GM18858 (cell line): ENCODE results near the gene COG5.

Source experiments
- ATAC-seq: cut with Tn5 transposase; IDR thresholded peaks from one replicate; pipeline ENCODE4 v1.9.1; 2021; ENCODE audit not compliant: unreplicated experiment

Gene COG5

DNA sequence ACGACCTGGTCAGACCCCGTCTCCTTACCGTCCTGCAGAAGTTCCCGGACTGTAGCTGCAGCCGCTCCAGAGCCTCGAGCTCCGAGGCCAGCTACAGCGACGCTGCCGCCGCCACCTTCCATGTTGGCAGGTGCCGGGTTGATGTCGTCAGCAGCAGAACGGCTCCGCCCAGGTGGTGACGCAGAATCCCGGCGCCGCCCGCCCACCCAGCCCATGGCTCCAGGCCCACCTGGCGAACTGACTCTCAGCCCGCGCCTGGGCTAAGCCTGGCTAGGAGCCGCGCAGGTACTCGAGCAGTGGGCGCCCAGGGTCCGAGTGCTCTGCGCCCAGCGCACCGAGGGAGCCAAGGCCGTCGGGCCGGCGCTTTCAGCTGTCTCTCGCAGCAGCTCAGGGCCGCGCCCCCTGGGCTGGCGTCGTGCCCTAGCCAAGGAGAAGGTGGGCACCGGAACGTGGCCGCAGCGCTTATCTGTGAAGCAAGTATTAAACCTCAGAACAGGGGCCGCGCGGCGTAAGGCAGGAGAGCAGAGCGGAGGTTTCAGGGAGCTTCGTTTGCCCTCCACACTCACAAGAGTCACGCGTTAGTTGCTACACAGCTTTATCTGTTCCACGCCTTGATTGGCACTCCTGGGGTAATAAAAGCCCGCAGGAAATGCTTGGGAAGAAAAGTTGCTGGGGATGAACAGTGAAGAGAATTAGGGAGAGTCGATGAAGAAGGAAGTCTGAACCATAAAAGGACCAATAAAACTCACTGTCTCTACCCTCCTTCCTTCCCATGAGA, at the start of gene COG5, which contains the start of gene DUS4L:
COG5 (minus strand) TSS at position 146 of the 778 bp plus-strand sequence; CDS start at position 122, 24 bp downstream.
DUS4L (plus strand) TSS at position 197 of the 778 bp plus-strand sequence. CDS start 3,100 bp downstream, outside the sequence.
- ATAC-seq: peak; percentile 90

GRCh38 chr7:107613439-107613838, 49.7 kb upstream of the COG5 start:
- no peak for ATAC-seq

DNA sequence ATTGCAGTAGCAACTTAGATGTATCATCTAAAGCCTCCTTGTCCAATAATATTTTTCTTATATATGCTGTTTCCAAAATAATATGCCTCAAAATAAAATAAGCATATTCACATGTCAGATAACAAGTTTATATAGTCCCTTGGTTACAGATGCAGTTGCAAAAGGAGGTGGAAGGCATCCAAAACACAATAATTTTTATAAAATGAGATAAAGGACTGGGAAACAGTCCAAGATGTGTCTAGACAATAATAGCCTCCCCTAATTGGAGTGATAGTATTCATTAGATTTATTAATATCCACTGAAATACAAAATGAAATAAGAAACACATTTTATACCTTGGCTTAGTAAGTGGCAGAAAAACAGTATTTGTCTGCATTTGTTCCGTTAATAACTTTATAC, 46.6 kb upstream of the COG5 start:
- ATAC-seq: no peak

DNA sequence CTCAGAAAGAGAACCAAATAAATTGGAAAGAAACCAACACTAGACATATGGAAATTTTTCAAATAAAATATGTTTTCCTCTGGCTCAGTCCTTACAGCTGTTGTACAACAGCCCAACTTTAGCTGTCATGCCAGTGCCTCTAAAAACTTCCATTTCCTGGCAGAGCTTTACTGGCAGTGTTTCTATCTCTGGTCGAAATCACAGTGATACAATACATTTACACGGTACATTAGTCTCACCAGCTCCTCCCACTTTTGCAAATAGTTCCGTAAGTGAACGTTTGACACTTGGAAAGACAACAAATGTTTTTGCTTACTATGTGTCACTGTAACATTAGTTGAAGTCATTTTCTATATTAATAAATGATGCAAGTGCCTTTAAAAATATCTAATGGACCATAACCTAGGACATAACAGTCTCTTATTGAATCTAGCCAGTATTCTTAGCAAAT, 46.1 kb upstream of the COG5 start:
- ATAC-seq: no peak

DNA sequence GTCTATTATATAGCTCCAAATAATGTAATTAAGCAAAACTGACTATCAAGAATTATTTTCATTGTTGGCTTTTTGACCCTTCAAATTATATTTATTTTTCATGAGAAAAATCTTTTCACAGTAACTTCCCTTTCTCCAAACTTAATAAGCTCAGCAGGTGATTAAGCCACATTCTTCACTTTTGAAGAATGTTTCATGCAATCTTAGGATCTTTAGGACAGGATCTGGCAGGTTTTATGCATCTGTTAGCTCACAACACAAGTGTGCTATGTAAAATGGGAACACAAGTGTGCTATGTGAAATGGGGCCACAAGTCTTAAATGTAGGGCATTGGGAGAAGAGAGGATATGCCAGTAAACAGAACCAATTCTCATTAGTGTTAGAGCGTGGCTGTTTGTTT, 42.6 kb upstream of the COG5 start:
- ATAC-seq: no peak

- no peak for ATAC-seq
These were observed 41.6 kb upstream of the COG5 start for GRCh38 chr7:107605218-107605815.

- ATAC-seq: no peak
These were observed 37.1 kb upstream of the COG5 start for GRCh38 chr7:107600816-107601215.

DNA sequence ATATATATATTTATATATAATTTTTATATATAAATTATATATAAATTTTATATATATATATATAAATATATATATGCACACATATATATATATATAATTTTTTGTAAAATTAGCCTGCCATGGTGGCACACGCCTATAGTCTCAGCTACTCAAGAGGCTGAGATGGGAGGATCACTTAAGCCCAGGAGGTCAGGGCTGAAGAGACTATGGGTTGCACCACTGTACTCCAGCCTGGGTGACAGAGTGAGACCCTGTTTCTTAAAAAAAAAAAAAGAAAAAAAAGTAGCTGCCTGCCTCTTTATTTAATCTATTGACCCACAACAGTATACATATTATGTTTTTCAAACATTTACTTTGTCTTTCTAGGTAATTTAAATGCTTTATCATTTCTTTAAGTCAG, 35.5 kb upstream of the COG5 start:
- ATAC-seq: no peak

DNA sequence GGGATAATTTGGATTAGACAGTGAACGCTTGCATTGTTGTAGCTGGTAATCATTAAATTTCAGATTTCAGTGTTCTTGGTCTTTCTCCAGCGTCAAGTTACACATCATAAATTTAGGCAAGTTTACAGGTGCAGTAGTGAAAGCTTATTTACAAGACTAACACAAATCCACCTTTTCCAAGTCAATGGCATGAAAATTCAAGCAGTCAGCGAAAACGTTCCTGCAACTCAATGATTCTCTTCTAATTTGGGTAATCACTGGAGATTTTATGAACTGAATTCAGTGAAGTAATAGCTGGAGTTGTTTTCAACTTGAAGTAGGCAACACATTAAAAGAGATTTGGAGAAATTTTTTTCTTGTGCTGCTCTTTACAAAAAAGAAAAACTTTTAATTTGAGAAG, 34.2 kb upstream of the COG5 start:
- no peak for ATAC-seq

- ATAC-seq: no peak
These were observed 33.8 kb upstream of the COG5 start for GRCh38 chr7:107597582-107597916.

DNA sequence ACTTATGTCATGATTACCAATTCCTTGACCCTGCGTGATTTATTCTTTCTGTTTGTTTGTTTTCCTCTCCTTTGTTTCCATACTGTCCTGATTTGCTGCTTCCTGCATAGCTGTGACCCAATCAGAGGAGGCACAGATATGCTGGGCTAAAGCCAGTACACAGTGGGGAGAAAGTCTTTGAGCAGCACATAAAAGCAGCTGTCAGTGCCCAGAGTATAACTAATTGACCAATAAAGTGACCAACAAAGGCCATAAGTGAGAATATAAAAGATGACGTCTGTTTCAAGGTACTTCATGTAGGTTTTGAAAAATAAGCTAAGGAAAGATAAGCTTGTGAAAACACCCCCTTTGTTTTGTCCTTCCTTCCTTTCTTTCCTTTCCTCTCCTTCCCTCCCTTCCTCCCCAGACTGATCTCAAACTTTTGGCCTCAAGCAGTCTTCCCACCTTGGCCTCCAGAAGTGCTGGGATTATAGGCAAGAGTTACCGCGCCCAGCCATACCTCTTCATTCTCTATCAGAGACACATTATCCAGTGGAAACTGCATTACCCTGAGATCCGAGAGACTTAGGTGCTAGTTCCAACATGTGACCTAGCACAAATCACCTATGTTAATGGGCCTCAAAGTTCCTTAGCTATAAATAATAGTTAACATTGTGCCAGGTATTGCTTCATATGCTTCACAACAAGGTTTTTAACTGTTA, 33.3 kb upstream of the COG5 start:
- no peak for ATAC-seq

GRCh38 chr7:107594961-107595737, 31.4 kb upstream of the COG5 start:
- ATAC-seq: no peak

DNA sequence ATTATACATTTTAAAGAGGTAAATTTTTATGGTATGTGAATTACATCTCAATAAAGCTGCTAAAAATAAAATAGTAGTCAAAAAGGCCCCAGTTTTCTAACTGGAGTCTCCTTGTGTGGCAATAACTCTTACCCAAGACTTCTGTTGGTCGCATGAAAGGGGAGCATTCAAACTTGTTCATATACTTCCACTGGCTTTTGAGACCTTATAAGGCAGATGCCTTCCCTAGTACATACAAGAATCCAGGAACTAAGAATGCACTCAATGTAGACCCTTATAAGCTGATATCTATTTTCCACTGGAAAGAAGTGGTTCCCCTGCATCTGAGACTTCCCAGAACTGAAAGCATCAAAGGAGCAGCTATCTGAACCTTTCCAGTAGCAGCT, 29.3 kb upstream of the COG5 start:
- no peak for ATAC-seq

DNA sequence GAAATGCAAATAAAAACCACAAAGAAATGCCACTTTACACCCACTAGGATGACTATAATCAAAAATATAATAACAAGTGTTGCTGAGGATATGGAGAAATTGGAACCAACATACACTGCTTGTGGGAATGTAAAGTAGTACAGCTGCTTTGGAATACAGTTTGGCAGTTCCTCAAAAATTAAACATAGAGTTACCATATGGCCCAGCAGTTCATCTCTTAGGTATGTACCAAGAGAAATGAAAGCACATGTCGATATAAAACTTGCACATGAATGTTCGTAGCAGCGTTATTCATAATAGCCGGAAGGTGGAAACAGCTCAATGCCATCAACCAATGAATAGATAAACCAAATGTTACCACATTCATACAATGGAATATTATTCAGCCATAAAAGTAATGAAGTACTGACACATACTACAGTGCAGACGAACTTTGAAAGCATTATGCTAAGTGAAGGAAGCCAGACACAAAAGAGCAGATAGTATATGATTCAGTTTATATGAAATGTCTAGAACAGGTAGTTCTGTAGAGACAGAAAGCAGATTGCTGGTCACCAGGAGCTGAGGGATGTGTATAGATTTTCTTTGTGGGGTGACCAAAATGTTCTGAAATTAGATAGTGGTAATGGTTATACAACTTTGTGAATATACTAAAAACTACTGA, 28.8 kb upstream of the COG5 start:
- ATAC-seq: no peak

DNA sequence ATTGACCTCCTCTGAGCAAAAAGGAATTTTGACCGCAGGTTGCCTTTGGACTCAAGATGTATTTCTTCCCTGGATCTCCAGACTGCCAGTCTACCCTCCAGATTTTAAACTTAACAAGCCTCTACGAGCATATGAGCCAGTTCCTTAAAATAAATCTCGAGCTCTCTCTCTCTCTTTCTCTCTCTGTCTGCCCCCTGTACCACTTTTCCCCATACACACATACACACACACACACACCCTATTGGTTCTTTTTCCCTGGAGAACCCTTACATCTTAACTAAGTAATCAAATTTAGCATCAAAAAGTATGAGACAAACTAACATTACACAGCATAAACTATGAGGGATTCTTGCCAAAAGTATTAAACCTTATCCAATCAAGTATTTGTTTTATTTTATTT, 27.7 kb upstream of the COG5 start:
- no peak for ATAC-seq

DNA sequence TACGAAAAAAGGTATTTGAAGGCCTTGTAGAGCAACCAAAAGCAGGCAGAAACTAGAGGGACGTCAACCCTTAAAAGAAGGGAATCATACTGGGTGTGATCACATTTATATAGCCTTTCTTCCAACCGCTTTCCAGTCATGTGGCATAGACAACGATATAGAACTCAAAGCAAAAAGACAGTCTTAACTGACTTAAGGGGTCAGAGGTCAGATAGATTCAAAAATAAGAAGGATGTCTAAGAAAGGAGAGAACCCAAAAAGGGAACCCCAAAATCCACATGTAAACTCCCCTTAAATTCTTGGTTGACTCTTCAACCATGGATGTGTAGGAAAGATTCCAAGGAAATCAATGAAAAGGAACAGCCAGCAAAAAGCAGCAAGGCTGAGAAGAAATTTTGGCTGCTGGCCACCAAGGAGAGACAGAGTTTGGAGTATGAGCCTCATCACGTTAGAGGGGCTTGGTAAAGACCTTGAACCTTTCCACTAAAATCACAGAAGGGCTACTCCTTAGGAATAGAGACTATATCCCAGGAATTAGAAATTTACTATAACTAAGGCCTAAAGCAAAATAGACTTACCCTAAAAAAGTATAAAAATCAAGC, 24.9 kb upstream of the COG5 start:
- no peak for ATAC-seq

GRCh38 chr7:107584716-107585115, 21.0 kb upstream of the COG5 start:
- no peak for ATAC-seq

- ATAC-seq: no peak
These were observed 19.2 kb upstream of the COG5 start for GRCh38 chr7:107582875-107583274.

GRCh38 chr7:107581387-107582013, 17.8 kb upstream of the COG5 start:
- ATAC-seq: no peak
